ENCODE measurements around the gene PIK3C3. TPM values are rescaled to one million over a fixed set of nuclear protein-coding genes. Genes with fewer than 3 reads are reported as not detected.

PIK3C3 gene
- total and polyA plus RNA-seq, 2 of the 8 experiments (the other 6 are each of a cell fraction or from before 2014, with no cell fraction given): 15.3 to 47.4 TPM

DNA sequence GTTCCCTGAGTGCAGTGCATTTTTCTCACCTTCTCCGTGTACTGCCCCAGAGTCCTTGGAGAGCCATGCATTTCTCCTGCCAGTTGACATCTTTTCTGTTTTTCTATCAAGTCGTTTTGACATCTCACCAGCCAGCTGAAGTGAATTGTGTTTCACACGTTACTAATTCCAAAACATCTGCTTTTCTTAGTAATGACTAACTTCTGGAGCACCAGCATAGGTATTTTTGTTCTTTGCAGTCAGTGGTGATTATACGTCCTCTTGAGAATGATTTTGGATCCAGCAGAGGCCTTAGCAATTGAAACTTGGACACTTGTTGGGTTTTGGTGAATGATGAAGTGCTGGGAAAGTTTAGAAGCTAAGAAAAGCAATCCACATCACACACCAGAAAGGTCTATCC, 112.5 kb downstream of the PIK3C3 start:
- CTCF ChIA-PET (ENCODE audit: partially characterized antibody): interaction anchor here (1.5 to 4.2 kb wide), 3 partner anchors 13 to 47 kb away, joined by 5 to 21 read pairs (median 5); no protein-coding TSS in a partner anchor
- H3K79me1 ChIP-seq (ENCODE audit: low read depth, low read length): no peaks in the 10 kb centered on the region
- no peaks in the 10 kb centered on the region for H3K4me1 ChIP-seq (replicated peaks in 1 of 4; ENCODE audit: control insufficient read depth in 3 of 4, insufficient read depth in 4 of 4, low read length in 3 of 4)
- H3K27ac ChIP-seq (ENCODE audit: low read depth, low read length): no peak overlapping the region
- H3K4me3 ChIP-seq (ENCODE audit: extremely low read depth in 1 of 4, insufficient read depth in 2 of 4, low read depth in 3 of 4, low read length in 4 of 4): no peak overlapping the region
- 88% methylated on average over 4 of the region's 4 CpGs; no CpG with 5 or more reads in 1 of the 2 experiments for WGBS, 2 experiments (ENCODE audit: extremely low coverage in 1 of 2, insufficient coverage in 1 of 2, insufficient read length in 1 of 2, insufficient replicate concordance in 2 of 2, low coverage in 1 of 2, low lambda C conversion rate in 2 of 2, missing lambda C conversion rate in 1 of 2)
- H2BK15ac ChIP-seq (ENCODE audit: low read length): no peak overlapping the region
- no peak overlapping the region for H4K8ac ChIP-seq (ENCODE audit: extremely low read depth, insufficient read depth, low read length)
- H3K18ac ChIP-seq (ENCODE audit: extremely low read depth, low read length): no peak overlapping the region
- H2BK120ac ChIP-seq (replicated peaks; ENCODE audit: low read depth, low read length): no peak overlapping the region
- TF ChIP-seq TAF7 (optimal IDR thresholded peaks at IDR 0.05; ENCODE audit: borderline replicate concordance, low read depth, low read length) (no peak), TBP (IDR thresholded peaks at IDR 0.05; ENCODE audit: low read depth, low read length) (no peak), CREB1 (IDR thresholded peaks at IDR 0.05) (no peak), TEAD4 (IDR thresholded peaks at IDR 0.05; ENCODE audit: low read depth, low read length) (no peak), SP2 (IDR thresholded peaks at IDR 0.05; ENCODE audit: low read length) (no peak), EGR1 (IDR thresholded peaks at IDR 0.05; ENCODE audit: borderline replicate concordance, low read depth, low read length) (no peak), TCF12 (IDR thresholded peaks at IDR 0.05; ENCODE audit: low read depth, low read length) (no peak), SRF (IDR thresholded peaks at IDR 0.05; ENCODE audit: low read depth, low read length) (no peak), KDM1A (IDR thresholded peaks at IDR 0.05; ENCODE audit: borderline replicate concordance, low read length) (no peak), KDM4A (IDR thresholded peaks at IDR 0.05; ENCODE audit: low read depth, low read length, severe bottlenecking) (no peak)
- no peak overlapping the region for H2AK5ac ChIP-seq (ENCODE audit: low read depth, low read length)
- H2BK12ac ChIP-seq (ENCODE audit: low read depth, low read length): no peak overlapping the region
- POLR2A ChIA-PET (ENCODE audit: partially characterized antibody): no interaction called here
- H3K9ac ChIP-seq (replicated peaks in 1 of 4; ENCODE audit: extremely low read depth in 1 of 4, low read depth in 3 of 4, low read length in 3 of 4): no peak overlapping the region
- no peak overlapping the region for H3K4ac ChIP-seq (replicated peaks; ENCODE audit: insufficient read length, low read depth, low read length)
- no peak for DNase-seq (ENCODE audit: low read depth in 1 of 2, low spot score in 2 of 2)
- H3K4me2 ChIP-seq (ENCODE audit: insufficient read depth in 1 of 2, low read depth in 2 of 2, low read length in 2 of 2): no peak overlapping the region
- H3K9me3 ChIP-seq (ENCODE audit: insufficient read depth in 2 of 2, low read depth in 1 of 2, low read length in 1 of 2): no peaks in the 10 kb centered on the region
- no peak for FAIRE-seq
- no peak overlapping the region for H4K5ac ChIP-seq (ENCODE audit: insufficient read length, low read depth, low read length)
- H3K79me2 ChIP-seq (ENCODE audit: control insufficient read depth in 1 of 2, insufficient read depth in 2 of 2, low read length in 2 of 2): no peaks in the 10 kb centered on the region
- no peak overlapping the region for H2BK5ac ChIP-seq (ENCODE audit: low read depth, low read length)
- no peaks in the 10 kb centered on the region for H4K20me1 ChIP-seq (replicated peaks in 1 of 2; ENCODE audit: control insufficient read depth in 1 of 2, insufficient read depth in 2 of 2, low read length in 2 of 2)
- no peak overlapping the region for H2BK20ac ChIP-seq (ENCODE audit: low read length)
- no peak overlapping the region for H3K56ac ChIP-seq (replicated peaks; ENCODE audit: insufficient read length, low read depth, low read length)
- H3K23ac ChIP-seq (ENCODE audit: insufficient read length): no peak overlapping the region
- H2AFZ ChIP-seq (ENCODE audit: low read length): no peak overlapping the region
- H3K27me3 ChIP-seq (replicated peaks in 1 of 4; ENCODE audit: control insufficient read depth in 3 of 4, extremely low read depth in 1 of 4, insufficient read depth in 3 of 4, low read length in 3 of 4): no peaks in the 10 kb centered on the region
- peaks cover 0 to 19% (median 4%) of the 10 kb centered on the region in 4 experiments; a peak in 3 of 8 replicates for H3K36me3 ChIP-seq (ENCODE audit: control insufficient read depth in 2 of 4, insufficient read depth in 4 of 4, low read length in 3 of 4)
- no peaks in the 10 kb centered on the region for H3K23me2 ChIP-seq (ENCODE audit: low read depth, low read length)
- no peak overlapping the region for H4K91ac ChIP-seq (replicated peaks; ENCODE audit: insufficient read length, low read length)
- H3K14ac ChIP-seq (ENCODE audit: insufficient read length): no peak overlapping the region
